Left ventricle myocardium inferior (tissue), 1 donor: ENCODE measurements around the gene TSPYL1. TPM values are rescaled to one million over a fixed set of nuclear protein-coding genes. Genes with fewer than 3 reads are reported as not detected.
A peak's percentile ranks its signal among the peaks of the same experiment; 100 is the strongest.

Experiments
- DNase-seq: peaks from one replicate; pipeline ENCODE4 v3.0.0-alpha.2; 2020
- H3K27ac ChIP-seq: fragments of 200-600 bp; replicated peaks from 2 replicates; pipeline ENCODE4 v1.8.0; 2021
- H3K27me3 ChIP-seq: fragments of 200-600 bp; 2 replicates; pipeline ENCODE4 v1.8.0; 2021; ENCODE audit warnings: low read depth
- H3K36me3 ChIP-seq: fragments of 200-600 bp; 2 replicates; pipeline ENCODE4 v1.8.0; 2021
- H3K4me1 ChIP-seq: fragments of 200-600 bp; 2 replicates; pipeline ENCODE4 v1.8.0; 2021
- H3K4me3 ChIP-seq: fragments of 200-600 bp; 2 replicates; pipeline ENCODE4 v1.8.0; 2021; ENCODE audit warnings: mild to moderate bottlenecking, moderate library complexity
- H3K9me3 ChIP-seq: fragments of 200-600 bp; replicated peaks from 2 replicates; pipeline ENCODE4 v1.8.0; 2021
- intact Hi-C: fragments of 100-400 bp; cut with micrococcal nuclease; formaldehyde crosslinking; loops from one replicate; pipeline ENCODE4 v1.11.0; 2022
- total RNA-seq: library from RNA; stranded (reverse); fragmentation: NEBNext Ultra II Directional; extraction: Animal tissue kit (Norgen Biotek cat#: 25700); gene quantifications from one replicate; pipeline ENCODE4 v1.2.1, GENCODE V29; 2021
- TF ChIP-seq, protein P1 (sequence below): fragments of 200-600 bp; IDR thresholded peaks from 2 replicates; pipeline ENCODE4 v1.8.0; 2021; ENCODE audit warnings: antibody characterized with exemption, mild to moderate bottlenecking, borderline replicate concordance
- donor health status: DM: no; HTN: yes; CAD: no; lungs with severe emphysema.

The TSPYL1 gene
- total RNA-seq, 1 donor from 2014 or later, result 89.5 TPM

DNA sequence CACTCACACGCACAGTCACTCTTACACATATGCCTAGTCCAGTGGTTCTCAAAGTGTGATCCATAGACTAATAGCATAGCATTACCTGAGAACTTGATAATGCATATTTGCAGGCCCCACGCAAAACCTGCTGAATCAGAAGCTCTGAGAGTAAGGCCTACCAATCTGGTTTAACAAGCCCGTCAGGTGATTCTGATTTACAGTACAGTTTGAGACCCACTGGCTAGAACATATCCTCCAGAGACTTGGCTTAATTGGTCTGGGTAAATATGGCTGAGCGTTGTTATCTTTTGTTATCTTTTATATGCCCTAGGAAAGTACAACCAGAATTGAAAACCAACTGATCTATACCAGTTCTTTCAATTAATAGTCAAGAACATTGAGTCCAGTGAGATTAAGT, 35.4 kb downstream of the TSPYL1 start:
- intact Hi-C loops, result no loop called here
- no peak overlapping the region for H3K4me3 ChIP-seq
- TF ChIP-seq, protein P1, sequence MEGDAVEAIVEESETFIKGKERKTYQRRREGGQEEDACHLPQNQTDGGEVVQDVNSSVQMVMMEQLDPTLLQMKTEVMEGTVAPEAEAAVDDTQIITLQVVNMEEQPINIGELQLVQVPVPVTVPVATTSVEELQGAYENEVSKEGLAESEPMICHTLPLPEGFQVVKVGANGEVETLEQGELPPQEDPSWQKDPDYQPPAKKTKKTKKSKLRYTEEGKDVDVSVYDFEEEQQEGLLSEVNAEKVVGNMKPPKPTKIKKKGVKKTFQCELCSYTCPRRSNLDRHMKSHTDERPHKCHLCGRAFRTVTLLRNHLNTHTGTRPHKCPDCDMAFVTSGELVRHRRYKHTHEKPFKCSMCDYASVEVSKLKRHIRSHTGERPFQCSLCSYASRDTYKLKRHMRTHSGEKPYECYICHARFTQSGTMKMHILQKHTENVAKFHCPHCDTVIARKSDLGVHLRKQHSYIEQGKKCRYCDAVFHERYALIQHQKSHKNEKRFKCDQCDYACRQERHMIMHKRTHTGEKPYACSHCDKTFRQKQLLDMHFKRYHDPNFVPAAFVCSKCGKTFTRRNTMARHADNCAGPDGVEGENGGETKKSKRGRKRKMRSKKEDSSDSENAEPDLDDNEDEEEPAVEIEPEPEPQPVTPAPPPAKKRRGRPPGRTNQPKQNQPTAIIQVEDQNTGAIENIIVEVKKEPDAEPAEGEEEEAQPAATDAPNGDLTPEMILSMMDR, result no peak
- no peaks in the 10 kb centered on the region for H3K27me3 ChIP-seq
- peaks cover 3% of the 10 kb centered on the region for H3K36me3 ChIP-seq
- peak overlapping the region; percentile 4 for H3K27ac ChIP-seq
- H3K9me3 ChIP-seq, result no peaks in the 10 kb centered on the region
- DNase-seq, result no peak
- peaks cover 34% of the 10 kb centered on the region for H3K4me1 ChIP-seq

DNA sequence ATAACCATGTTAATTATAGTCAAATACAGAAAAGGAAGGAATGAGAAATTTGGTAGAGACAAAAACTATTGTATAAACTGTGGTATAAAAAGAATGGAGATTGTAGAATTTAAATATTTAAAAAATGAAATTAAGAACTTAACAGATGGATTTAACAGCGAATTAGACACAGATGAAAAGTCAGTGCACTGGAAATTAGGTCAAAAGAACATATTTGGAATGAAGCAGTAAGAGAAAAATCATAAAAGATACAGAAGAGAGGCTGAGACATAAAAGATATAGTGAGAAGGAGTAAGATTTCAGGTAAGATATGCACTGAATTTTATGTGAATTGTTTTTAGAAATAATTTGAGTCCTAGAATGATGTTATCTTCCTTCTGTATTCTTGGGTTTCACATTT, 39.9 kb downstream of the TSPYL1 start:
- no peak overlapping the region for H3K27ac ChIP-seq
- H3K4me1 ChIP-seq, result no peaks in the 10 kb centered on the region
- H3K9me3 ChIP-seq, result no peaks in the 10 kb centered on the region
- DNase-seq, result no peak
- peaks cover 23% of the 10 kb centered on the region for H3K36me3 ChIP-seq
- TF ChIP-seq, protein P1, result no peak
- H3K4me3 ChIP-seq, result no peak overlapping the region
- H3K27me3 ChIP-seq, result no peaks in the 10 kb centered on the region
- intact Hi-C loops, result no loop called here

DNA sequence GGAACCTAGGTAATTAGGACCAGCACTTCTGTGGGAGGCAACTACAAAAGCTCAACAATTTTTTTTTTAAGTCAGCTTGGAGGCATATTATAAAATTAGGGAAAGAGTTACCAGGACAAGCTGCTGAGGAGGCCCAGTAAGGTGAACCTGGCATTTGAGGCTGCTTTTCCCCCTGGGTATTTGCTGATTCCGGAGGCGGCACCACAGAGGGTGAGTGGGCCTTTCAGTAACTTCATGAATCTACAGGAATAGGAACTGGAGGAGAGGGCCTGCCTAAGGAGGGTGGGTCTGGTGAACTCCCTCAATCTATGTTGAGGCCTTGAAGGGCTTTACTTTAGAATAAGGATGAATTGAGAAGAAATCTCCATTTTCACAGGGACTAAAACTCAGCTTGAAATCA, 40.5 kb downstream of the TSPYL1 start:
- no peak for DNase-seq
- TF ChIP-seq, protein P1, result no peak
- Histone ChIP-seq H3K4me3 (no peak overlapping the region), H3K36me3 (peaks cover 26% of the 10 kb centered on the region), H3K27ac (no peak overlapping the region), H3K27me3 (no peaks in the 10 kb centered on the region), H3K9me3 (no peaks in the 10 kb centered on the region), H3K4me1 (no peaks in the 10 kb centered on the region)
- intact Hi-C loops, result no loop called here

DNA sequence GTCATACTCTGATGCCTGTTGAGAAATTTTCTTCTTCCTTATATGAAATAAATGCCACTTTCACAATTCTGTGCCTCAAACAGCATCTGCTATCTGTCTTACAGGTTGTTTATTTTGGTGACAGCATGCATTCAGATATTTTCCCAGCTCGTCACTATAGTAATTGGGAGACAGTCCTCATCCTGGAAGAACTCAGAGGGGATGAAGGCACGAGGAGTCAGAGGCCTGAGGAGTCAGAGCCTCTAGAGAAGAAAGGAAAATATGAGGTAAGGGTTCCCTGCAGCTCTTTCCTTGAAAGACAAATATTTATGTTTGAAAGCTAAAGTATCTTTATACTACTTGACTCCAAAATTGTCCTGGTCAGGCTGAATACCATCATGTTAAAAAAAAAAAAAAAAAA, 41.6 kb downstream of the TSPYL1 start:
- DNase-seq, result no peak
- Histone ChIP-seq H3K27me3 (no peaks in the 10 kb centered on the region), H3K27ac (no peak overlapping the region), H3K36me3 (peaks cover 29% of the 10 kb centered on the region), H3K4me3 (no peak overlapping the region), H3K4me1 (no peaks in the 10 kb centered on the region), H3K9me3 (no peaks in the 10 kb centered on the region)
- intact Hi-C loops, result no loop called here
- TF ChIP-seq, protein P1, result no peak

DNA sequence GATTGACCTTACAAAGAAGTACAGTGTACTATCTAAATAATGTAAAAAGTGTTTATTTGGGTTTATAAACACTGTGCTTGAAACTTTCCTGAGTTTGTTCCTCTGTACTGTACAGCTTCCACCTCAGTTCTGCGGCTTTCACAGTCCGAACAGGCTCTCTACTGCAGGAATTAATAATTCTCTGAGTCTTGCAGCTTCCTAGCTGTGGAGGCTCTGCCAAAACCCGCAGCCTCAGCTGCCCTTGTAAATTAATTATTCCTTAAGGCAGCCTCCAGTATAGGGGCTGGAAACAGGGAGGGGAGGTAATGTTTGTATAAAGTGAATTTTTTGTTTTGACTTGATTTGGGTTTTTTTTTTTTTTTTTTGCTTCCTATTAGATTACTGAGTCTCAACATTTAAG, 45.0 kb downstream of the TSPYL1 start:
- Histone ChIP-seq H3K4me1 (peaks cover 9% of the 10 kb centered on the region), H3K9me3 (no peaks in the 10 kb centered on the region), H3K27ac (no peak overlapping the region), H3K36me3 (peaks cover 29% of the 10 kb centered on the region), H3K4me3 (no peak overlapping the region), H3K27me3 (no peaks in the 10 kb centered on the region)
- TF ChIP-seq, protein P1, result no peak
- no peak for DNase-seq
- intact Hi-C loops, result no loop called here
